SK-N-SH (cell line): ENCODE results near the gene ZNF358. TPM values are rescaled to one million over a fixed set of nuclear protein-coding genes. Genes with fewer than 3 reads are reported as not detected.
A peak's percentile ranks its signal among the peaks of the same experiment; 100 is the strongest.

Source experiments
- CTCF ChIA-PET: fragments of 300-600, 350-600 bp; formaldehyde crosslinking; extraction: SDS; loops from one replicate; lab custom pipeline; 2021; lab: Yijun Ruan, JAX
- POLR2A ChIA-PET: fragments of 350-600 bp; sonication (Branson Sonifier 250); formaldehyde crosslinking; extraction: SDS; loops from one replicate; lab custom pipeline; 2020; ENCODE audit warnings: antibody characterized with exemption, inconsistent platforms; lab: Yijun Ruan, JAX
- DNase-seq: peaks from one replicate; pipeline ENCODE4 v3.0.0; 2012
- H2AFZ ChIP-seq: fragments of 200-600 bp; sonication (generic); 2 replicates; pipeline ENCODE4 v1.8.1; 2016; ENCODE audit warnings: antibody characterized with exemption, mild to moderate bottlenecking, low read depth
- H3F3A ChIP-seq: fragments of 200-600 bp; sonication (generic); replicated peaks from 2 replicates; pipeline ENCODE3; 2016; ENCODE audit warnings: antibody characterized with exemption, mild to moderate bottlenecking; ENCODE audit not compliant: insufficient read depth
- H3K27ac ChIP-seq, 2 experiments: fragments of 200-500 bp in 1 of 2; fragments of 200-600 bp in 1 of 2; sonication (Bioruptor generic) in 1 of 2; sonication (generic), shearing (Covaris generic) in 1 of 2; 2 replicates each; pipeline versions ENCODE4 v1.5.1 to v1.6.1; 2014 to 2016; ENCODE audit warnings: low read depth in 2 of 2, inconsistent platforms in 1 of 2, low read length in 1 of 2, mild to moderate bottlenecking in 1 of 2, mixed read lengths in 1 of 2
- H3K27me3 ChIP-seq: fragments of 200-600 bp; sonication (generic), shearing (Covaris generic); 2 replicates; pipeline ENCODE4 v1.6.1; 2016; ENCODE audit warnings: mixed run types; ENCODE audit not compliant: insufficient read depth
- H3K36me3 ChIP-seq, 2 experiments: fragments of 200-500 bp in 1 of 2; fragments of 200-600 bp in 1 of 2; sonication (Bioruptor generic) in 1 of 2; sonication (generic) in 1 of 2; replicated peaks in 1 of 2; 2 replicates each; pipeline versions ENCODE3 to v1.5.1; 2014 to 2016; ENCODE audit warnings: low read length in 1 of 2, mild to moderate bottlenecking in 1 of 2; ENCODE audit not compliant: insufficient read depth in 2 of 2, control insufficient read depth in 1 of 2
- H3K4me1 ChIP-seq, 2 experiments: fragments of 200-500 bp in 1 of 2; fragments of 200-600 bp in 1 of 2; sonication (Bioruptor generic) in 1 of 2; sonication (generic), shearing (Covaris generic) in 1 of 2; 2 replicates each; pipeline versions ENCODE4 v1.5.1 to v1.6.1; 2014 to 2016; ENCODE audit warnings: low read depth in 1 of 2, low read length in 1 of 2, mixed run types in 1 of 2; ENCODE audit not compliant: insufficient read depth in 2 of 2, control insufficient read depth in 1 of 2
- H3K4me2 ChIP-seq: fragments of 200-600 bp; sonication (generic), shearing (Covaris generic); 2 replicates; pipeline ENCODE4 v1.6.1; 2017; ENCODE audit warnings: mixed run types
- H3K4me3 ChIP-seq, 2 experiments: fragments of 200-500 bp in 1 of 2; fragments of 200-600 bp in 1 of 2; sonication (Bioruptor generic) in 1 of 2; sonication (generic), shearing (Covaris generic) in 1 of 2; 2 replicates each; pipeline versions ENCODE4 v1.5.1 to v1.8.1; 2014 to 2016; ENCODE audit warnings: low read depth in 2 of 2, inconsistent platforms in 1 of 2, low read length in 1 of 2, mild to moderate bottlenecking in 1 of 2, mixed read lengths in 1 of 2, moderate library complexity in 1 of 2
- H3K79me2 ChIP-seq: fragments of 200-600 bp; sonication (generic); 2 replicates; pipeline ENCODE4 v1.8.1; 2017; ENCODE audit warnings: mild to moderate bottlenecking; ENCODE audit not compliant: insufficient read depth
- H3K9ac ChIP-seq: fragments of 200-600 bp; sonication (generic); 2 replicates; pipeline ENCODE4 v1.6.1; 2017; ENCODE audit warnings: mixed run types
- H3K9me2 ChIP-seq: fragments of 200-600 bp; sonication (generic); 2 replicates; pipeline ENCODE4 v1.6.1; 2017; ENCODE audit warnings: mixed run types
- H3K9me3 ChIP-seq: fragments of 200-600 bp; sonication (generic); 2 replicates; pipeline ENCODE4 v1.6.1; 2017; ENCODE audit warnings: mixed run types, mild to moderate bottlenecking, moderate library complexity
- H4K20me1 ChIP-seq: fragments of 200-600 bp; sonication (generic); 2 replicates; pipeline ENCODE4 v1.6.1; 2017; ENCODE audit warnings: mild to moderate bottlenecking, mixed run types; ENCODE audit not compliant: insufficient read depth
- CTCF ChIP-seq: fragments of 200-600 bp; sonication (generic); IDR thresholded peaks from 2 replicates; pipeline ENCODE4 v1.6.1; 2017; ENCODE audit warnings: antibody characterized with exemption, mild to moderate bottlenecking, moderate library complexity
- ELF1 ChIP-seq: IDR thresholded peaks from 2 replicates; pipeline ENCODE4 v1.4.0; 2012
- EP300 ChIP-seq, 2 experiments: IDR thresholded peaks; 2 replicates each; pipeline versions ENCODE4 v1.4.0 to v1.6.1; 2012; ENCODE audit warnings: borderline replicate concordance in 1 of 2, low read depth in 1 of 2, low read length in 1 of 2
- EZH2phosphoT487 ChIP-seq: fragments of 200-600 bp; sonication (generic); IDR thresholded peaks from 2 replicates; pipeline ENCODE4 v1.6.1; 2017; ENCODE audit warnings: low read depth, mixed run types, mild to moderate bottlenecking, antibody characterized with exemption, moderate library complexity, borderline replicate concordance
- FOSL2 ChIP-seq: IDR thresholded peaks from 2 replicates; pipeline ENCODE4 v1.4.0; 2012; ENCODE audit warnings: low read depth, mild to moderate bottlenecking, moderate library complexity, borderline replicate concordance
- FOXJ3 ChIP-seq: sonication (generic); formaldehyde crosslinking; IDR thresholded peaks from 2 replicates; pipeline ENCODE4 v1.5.1; 2020; ENCODE audit warnings: mild to moderate bottlenecking, missing genetic modification reagents
- FOXM1 ChIP-seq: IDR thresholded peaks from 2 replicates; pipeline ENCODE4 v1.4.0; 2012; ENCODE audit warnings: low read depth, mild to moderate bottlenecking
- GATA2 ChIP-seq: sonication (generic); formaldehyde crosslinking; IDR thresholded peaks from 2 replicates; pipeline ENCODE4 v1.5.0; 2020; ENCODE audit warnings: mild to moderate bottlenecking, missing genetic modification reagents
- IRF3 ChIP-seq: fragments of 150-350 bp; IDR thresholded peaks from 2 replicates; pipeline ENCODE4 v1.6.1; 2016; ENCODE audit warnings: mild to moderate bottlenecking, low read depth, low read length
- MEF2A ChIP-seq: IDR thresholded peaks from 2 replicates; pipeline ENCODE4 v1.4.0; 2012; ENCODE audit warnings: low read depth, borderline replicate concordance
- RAD21 ChIP-seq: IDR thresholded peaks from 2 replicates; pipeline ENCODE4 v1.6.1; 2012; ENCODE audit warnings: mild to moderate bottlenecking, low read length
- RFX5 ChIP-seq: IDR thresholded peaks from 2 replicates; pipeline ENCODE4 v1.6.1; 2012; ENCODE audit warnings: mild to moderate bottlenecking, improper control_type of control experiment, low read length
- SIN3A ChIP-seq: IDR thresholded peaks from 2 replicates; pipeline ENCODE4 v1.6.1; 2012; ENCODE audit warnings: low read depth, mild to moderate bottlenecking, low read length, moderate library complexity, borderline replicate concordance
- SMC3 ChIP-seq: IDR thresholded peaks from 2 replicates; pipeline ENCODE4 v1.6.1; 2012; ENCODE audit warnings: low read depth, low read length, improper control_type of control experiment
- TAF1 ChIP-seq: IDR thresholded peaks from 2 replicates; pipeline ENCODE4 v1.6.1; 2012; ENCODE audit warnings: low read depth, mild to moderate bottlenecking, low read length, moderate library complexity, borderline replicate concordance
- TEAD4 ChIP-seq: IDR thresholded peaks from 2 replicates; pipeline ENCODE4 v1.4.0; 2012; ENCODE audit warnings: mild to moderate bottlenecking, borderline replicate concordance; ENCODE audit not compliant: insufficient read depth
- USF2 ChIP-seq: fragments of 150-350 bp; IDR thresholded peaks from 2 replicates; pipeline ENCODE4 v1.6.1; 2017; ENCODE audit warnings: antibody characterized with exemption, low read length, low read depth, borderline replicate concordance
- YY1 ChIP-seq: IDR thresholded peaks from 2 replicates; pipeline ENCODE4 v1.4.0; 2012; ENCODE audit warnings: low read depth, mild to moderate bottlenecking
- ZBTB33 ChIP-seq: IDR thresholded peaks from 2 replicates; pipeline ENCODE4 v1.4.0; 2012; ENCODE audit warnings: low read depth, borderline replicate concordance
- WGBS: methylation state at CpG from one replicate; pipeline ENCODE4 v1.1.6; 2017; ENCODE audit warnings: low lambda C conversion rate; 5-methylcytosine and 5-hydroxymethylcytosine counted together
- polyA plus RNA-seq, 3 experiments: library from polyadenylated mRNA; depleted of rRNA; stranded (reverse); fragments of >200 nt; gene quantifications; 2 replicates each; pipeline ENCODE4 v1.2.3, GENCODE V29; 2012

Gene ZNF358
- polyA plus RNA-seq, 1 of the 3 experiments (the other 2 are of a cell fraction): 49.3 TPM

GRCh38 chr19:7480222-7480969 lies 35.5 kb upstream of the ZNF358 start:
- WGBS: 87% methylated on average over 9 of the region's 11 CpGs
- H3K9me2 ChIP-seq: no peaks in the 10 kb centered on the region
- H3K27me3 ChIP-seq: no peaks in the 10 kb centered on the region
- H3K4me2 ChIP-seq: no peak overlapping the region
- no peaks in the 10 kb centered on the region for H3K79me2 ChIP-seq
- POLR2A ChIA-PET: no interaction called here
- DNase-seq: peak; percentile 32
- H4K20me1 ChIP-seq: no peaks in the 10 kb centered on the region
- CTCF ChIA-PET: no interaction called here
- TF ChIP-seq CTCF (no peak), RAD21 (no peak), ELF1 (no peak), ZBTB33 (no peak), TEAD4 (no peak), EP300 (IDR thresholded peaks at IDR 0.05; ENCODE audit: borderline replicate concordance in 1 of 2, low read depth in 1 of 2, low read length in 1 of 2) (no peak), SIN3A (no peak), GATA2 (no peak), YY1 (no peak)
- H3K27ac ChIP-seq: peak overlapping the region in 1 of 2 experiments; percentile 17; a peak in 1 of 4 replicates
- no peak overlapping the region for H2AFZ ChIP-seq
- H3F3A ChIP-seq: no peaks in the 10 kb centered on the region
- H3K9me3 ChIP-seq: no peaks in the 10 kb centered on the region
- H3K9ac ChIP-seq: no peak overlapping the region
- H3K4me3 ChIP-seq: no peak overlapping the region
- H3K4me1 ChIP-seq: peaks cover 0 to 32% of the 10 kb centered on the region in 2 experiments; a peak in 1 of 4 replicates
- H3K36me3 ChIP-seq: no peaks in the 10 kb centered on the region

GRCh38 chr19:7480970-7481255 lies 35.0 kb upstream of the ZNF358 start:
- no peak for DNase-seq
- Histone ChIP-seq H3K9me2 (no peaks in the 10 kb centered on the region), H3K27me3 (no peaks in the 10 kb centered on the region), H4K20me1 (no peaks in the 10 kb centered on the region), H3K4me2 (no peak overlapping the region), H3K9ac (no peak overlapping the region), H3K27ac (no peak overlapping the region), H3K4me1 (peaks cover 0 to 32% of the 10 kb centered on the region in 2 experiments; a peak in 1 of 4 replicates), H2AFZ (no peak overlapping the region), H3K79me2 (no peaks in the 10 kb centered on the region), H3K36me3 (no peaks in the 10 kb centered on the region), H3K9me3 (no peaks in the 10 kb centered on the region), H3K4me3 (no peak overlapping the region), H3F3A (no peaks in the 10 kb centered on the region)
- ChIA-PET CTCF (no interaction called here), POLR2A (no interaction called here)
- WGBS: 95% methylated on average over 6 of the region's 7 CpGs
- TF ChIP-seq FOSL2: no peak
- TF ChIP-seq ZBTB33: no peak
- no peak for TF ChIP-seq RFX5
- TF ChIP-seq SIN3A: no peak
- TF ChIP-seq USF2: no peak
- TF ChIP-seq FOXM1: no peak
- no peak for TF ChIP-seq SMC3
- TF ChIP-seq TAF1: no peak
- no peak for TF ChIP-seq FOXJ3
- TF ChIP-seq ELF1: no peak
- no peak for TF ChIP-seq MEF2A
- TF ChIP-seq EZH2phosphoT487: no peak
- TF ChIP-seq IRF3: no peak
